Cardiac atrium fibroblast (primary cell): Measurements from ENCODE around the gene DEFB123. TPM values are rescaled to one million over a fixed set of nuclear protein-coding genes. Genes with fewer than 3 reads are reported as not detected.

ENCODE experiments used
- total RNA-seq: library from RNA; depleted of rRNA; stranded (reverse); fragments of >200 nt; gene quantifications from 2 replicates; pipeline ENCODE4 v1.2.3, GENCODE V29; 2015

Gene DEFB123
- total RNA-seq = not detected in 2 replicates

GRCh38 chr20:31440012-31440659 is at the start of gene DEFB123:
Gene DEFB123 (plus strand): TSS chr20:31440632. CDS start chr20:31440699, 67 bp downstream.

GRCh38 chr20:31406115-31406514 is 34.3 kb upstream of the DEFB123 start, which contains the start of gene DEFB121:
Gene DEFB121 (minus strand): TSS chr20:31406215. CDS start chr20:31406152, 63 bp downstream.

GRCh38 chr20:31474758-31475427 is 34.5 kb downstream of the DEFB123 start, which contains the start of the genes DEFB124 and REM1:
Gene DEFB124 (minus strand): TSS chr20:31475127. CDS start chr20:31473013, 2,114 bp downstream.
Gene REM1 (plus strand): TSS chr20:31475288. CDS start chr20:31476446, 1,158 bp downstream.

Other genes with a start within 250 kb of the DEFB123 start
- not detected in 2 replicates for gene DEFB115, start 183.0 kb upstream of the DEFB123 start, total RNA-seq
- gene DEFB116, start 132.0 kb upstream of the DEFB123 start, total RNA-seq = not detected in 2 replicates
- not detected in 2 replicates for gene DEFB118, start 72.0 kb upstream of the DEFB123 start, total RNA-seq
- gene DEFB119, start 50.0 kb upstream of the DEFB123 start, total RNA-seq = not detected in 2 replicates
- gene DEFB121, start 34.4 kb upstream of the DEFB123 start, total RNA-seq = not detected in 2 replicates
- gene DEFB124, start 34.5 kb downstream of the DEFB123 start, total RNA-seq = not detected in 2 replicates
- 2.8 and 3.4 TPM in 2 replicates for gene REM1, start 34.7 kb downstream of the DEFB123 start, total RNA-seq
- 104 and 139 TPM in 2 replicates for gene HM13, start 73.8 kb downstream of the DEFB123 start, total RNA-seq
- gene ID1, start 164.7 kb downstream of the DEFB123 start, total RNA-seq = 759 and 813 TPM in 2 replicates
- not detected in 2 replicates for gene COX4I2, start 197.3 kb downstream of the DEFB123 start, total RNA-seq